ENCODE measurements around the gene TMEM252.

Gene TMEM252

DNA sequence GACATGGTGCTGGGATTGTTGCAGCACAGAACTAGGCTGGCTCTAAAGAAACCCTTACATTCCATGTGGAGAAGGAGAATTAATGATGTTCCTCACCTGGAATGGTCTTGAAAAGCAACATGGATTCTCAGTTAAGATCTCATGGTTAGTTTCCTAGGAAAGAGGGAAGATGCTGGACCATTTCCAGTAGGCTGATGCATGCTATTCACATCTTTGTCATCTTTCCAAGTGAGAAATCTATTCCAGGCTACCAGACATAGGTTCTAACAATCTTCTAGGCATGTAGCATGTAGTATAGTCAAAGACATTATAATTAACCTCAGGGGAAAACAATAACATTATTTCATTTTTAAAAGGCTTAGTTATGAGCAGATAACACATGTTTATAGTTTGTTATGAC, 44.3 kb downstream of the TMEM252 start:
- no peak for DNase-seq

DNA sequence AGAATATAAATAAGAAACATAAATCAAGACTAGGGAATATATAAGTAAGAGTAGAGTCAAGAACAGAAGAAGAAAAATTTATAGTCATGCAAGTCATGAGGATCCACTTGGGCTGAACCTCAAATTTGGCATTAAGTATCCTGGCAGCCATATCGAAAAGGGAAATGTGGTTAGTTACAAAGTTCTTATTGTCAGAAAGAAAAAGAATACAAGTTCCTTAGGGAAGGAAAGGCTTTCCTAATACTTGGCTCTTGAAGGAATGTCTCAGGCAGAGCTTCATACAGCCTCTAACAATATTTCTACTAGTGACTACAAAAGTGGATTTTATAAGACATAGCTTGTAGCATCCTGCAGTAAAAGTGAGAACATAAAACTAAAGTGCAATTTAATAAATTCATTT, 45.4 kb downstream of the TMEM252 start:
- DNase-seq, result no peak

DNA sequence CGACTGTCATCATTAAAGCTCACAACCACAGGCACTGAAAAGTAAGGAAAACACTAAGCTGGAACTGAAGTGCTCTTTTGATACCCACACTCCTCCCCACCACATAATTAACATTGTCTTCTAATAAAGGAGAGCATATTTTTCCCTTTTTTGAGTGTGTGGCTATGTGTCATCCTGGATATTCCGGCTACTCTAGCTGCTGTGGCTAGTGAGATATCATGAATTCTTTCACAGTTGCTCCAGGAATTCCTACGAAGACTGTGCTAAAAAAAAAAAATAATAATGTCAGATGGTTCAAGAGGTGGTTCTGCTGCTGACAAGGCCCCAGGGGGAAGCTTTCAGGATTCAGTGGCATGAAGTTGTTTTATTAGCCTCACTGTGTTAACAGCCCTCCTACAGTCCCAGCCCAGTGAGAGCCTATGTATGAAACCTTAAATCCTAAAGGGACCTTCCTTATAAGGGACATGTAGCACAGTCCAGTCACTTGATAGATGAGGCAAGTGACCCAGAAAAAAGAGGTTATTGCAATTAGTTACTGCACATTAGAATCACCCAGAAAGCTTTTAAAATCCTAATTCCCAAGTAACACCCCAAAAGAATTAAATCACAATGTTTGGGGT, 46.6 kb downstream of the TMEM252 start:
- no peak for DNase-seq

DNA sequence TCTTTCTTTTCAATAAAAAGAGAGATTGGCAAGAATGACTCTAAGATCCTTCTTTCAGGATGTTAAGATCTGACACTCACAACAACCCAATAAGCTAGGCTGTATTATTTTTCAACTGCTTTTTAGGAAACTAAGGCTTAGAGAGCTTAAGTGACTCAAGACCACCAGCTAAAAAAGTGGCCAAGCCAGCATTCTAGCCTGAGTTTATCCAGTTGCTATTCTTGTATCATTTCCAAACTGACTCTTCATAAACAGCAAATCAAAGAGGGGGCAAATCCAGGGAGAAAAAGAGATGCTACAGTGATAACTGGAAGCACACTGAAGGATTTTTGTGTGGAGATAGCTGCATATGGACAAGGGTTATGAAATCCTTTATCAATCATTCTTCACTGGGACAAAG, 47.1 kb downstream of the TMEM252 start:
- DNase-seq, result no peak

DNA sequence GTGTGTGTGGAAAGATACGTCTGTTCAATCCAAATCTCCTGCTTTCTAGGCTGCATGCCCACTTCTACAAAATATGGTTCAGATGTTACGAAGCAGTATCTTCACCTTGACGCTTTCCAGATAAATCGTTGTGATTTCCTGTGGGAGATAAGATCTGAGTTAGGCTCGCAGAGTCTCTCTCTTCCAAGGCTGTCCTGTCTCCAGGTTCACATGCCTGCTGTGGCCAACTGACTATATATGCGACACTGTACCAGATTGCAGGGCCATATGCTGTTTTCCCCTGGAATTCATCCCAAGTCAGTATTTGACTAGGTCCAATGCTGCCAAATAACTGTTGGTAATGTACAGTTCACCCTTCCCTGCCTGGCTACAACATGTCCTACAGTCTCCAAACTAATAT, 47.9 kb downstream of the TMEM252 start:
- no peak for DNase-seq

DNA sequence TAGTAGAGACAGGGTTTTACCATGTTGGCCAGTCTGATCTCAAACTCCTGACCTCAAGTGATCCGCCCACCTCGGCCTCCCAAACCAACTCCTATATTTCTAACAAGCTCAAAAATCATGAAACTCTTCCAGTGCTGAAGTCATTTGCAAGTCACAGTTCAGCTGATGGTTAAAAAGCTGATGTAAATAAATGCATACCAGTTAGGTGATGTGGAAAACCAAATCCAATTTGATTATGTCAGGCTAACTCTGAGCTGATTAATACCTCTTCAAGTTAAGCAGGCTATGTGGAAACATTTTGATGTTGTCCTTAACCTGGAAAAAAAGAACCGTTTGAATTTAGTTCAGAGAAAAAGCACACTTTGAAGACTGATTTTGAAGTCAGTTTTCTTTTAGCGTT, 51.0 kb downstream of the TMEM252 start:
- no peak for DNase-seq

DNA sequence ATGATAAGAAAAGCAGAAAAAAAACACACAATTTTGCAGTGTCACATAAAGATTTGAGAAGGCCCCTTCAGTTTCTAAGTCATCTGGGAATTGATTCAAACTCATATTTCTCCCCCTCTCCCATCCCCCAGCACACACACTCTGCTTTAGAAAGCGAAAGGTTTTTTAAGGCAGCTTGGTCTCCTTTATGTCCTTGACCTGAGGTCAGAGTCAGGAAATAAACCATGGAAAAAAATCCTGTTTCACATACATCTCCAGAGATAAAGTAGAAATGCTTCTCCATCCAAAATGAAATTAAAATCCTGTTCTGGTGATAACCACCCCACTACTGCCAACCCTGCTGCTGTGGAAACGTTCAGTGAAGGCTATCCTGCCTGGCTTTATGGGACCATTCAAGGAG, 52.6 kb downstream of the TMEM252 start:
- DNase-seq, result no peak

Data from NCI-H774 (cell line).